NCI-H345 treated with DMSO at 0.1 percent for 48 hours (cell line): Measurements from ENCODE around the gene IRX4.

Source experiments
- DNase-seq: peaks from one replicate; lab custom pipeline; 2025; ENCODE audit not compliant: unreplicated experiment; lab: John Stamatoyannopoulos, UW

Gene IRX4

GRCh38 chr5:1840741-1841521 is 41.8 kb downstream of the IRX4 start:
- no peak for DNase-seq

GRCh38 chr5:1840071-1840547 is 42.6 kb downstream of the IRX4 start:
- no peak for DNase-seq

- no peak for DNase-seq
Measured at GRCh38 chr5:1838013-1838412, 44.7 kb downstream of the IRX4 start.

GRCh38 chr5:1836891-1837880 is 45.5 kb downstream of the IRX4 start:
- DNase-seq = no peak

- no peak for DNase-seq
Measured at GRCh38 chr5:1836176-1836890, 46.4 kb downstream of the IRX4 start.

GRCh38 chr5:1835431-1835830 is 47.3 kb downstream of the IRX4 start:
- no peak for DNase-seq

- no peak for DNase-seq
Measured at GRCh38 chr5:1834721-1835429, 47.9 kb downstream of the IRX4 start.

GRCh38 chr5:1834022-1834551 is 48.6 kb downstream of the IRX4 start:
- DNase-seq = no peak

GRCh38 chr5:1833264-1834021 is 49.3 kb downstream of the IRX4 start:
- no peak for DNase-seq

GRCh38 chr5:1832511-1833250 is 50.0 kb downstream of the IRX4 start:
- DNase-seq = no peak

GRCh38 chr5:1831677-1832313 is 50.9 kb downstream of the IRX4 start:
- no peak for DNase-seq

GRCh38 chr5:1831257-1831656 is 51.5 kb downstream of the IRX4 start:
- DNase-seq = no peak

- DNase-seq = no peak
Measured at GRCh38 chr5:1830571-1831228, 52.0 kb downstream of the IRX4 start.

GRCh38 chr5:1827886-1828397 is 54.8 kb downstream of the IRX4 start:
- no peak for DNase-seq
